SK-N-SH (cell line): ENCODE results near the gene ZNF550.

ENCODE experiments used
- CTCF ChIP-seq: fragments of 200-600 bp; sonication (generic); IDR thresholded peaks from 2 replicates; pipeline ENCODE4 v1.6.1; 2017; ENCODE audit warnings: antibody characterized with exemption, mild to moderate bottlenecking, moderate library complexity
- EP300 ChIP-seq, 2 experiments: IDR thresholded peaks; 2 replicates each; pipeline versions ENCODE4 v1.4.0 to v1.6.1; 2012; ENCODE audit warnings: borderline replicate concordance in 1 of 2, low read depth in 1 of 2, low read length in 1 of 2
- FOXJ3 ChIP-seq: sonication (generic); formaldehyde crosslinking; IDR thresholded peaks from 2 replicates; pipeline ENCODE4 v1.5.1; 2020; ENCODE audit warnings: mild to moderate bottlenecking, missing genetic modification reagents
- RCOR1 ChIP-seq: fragments of 150-350 bp; IDR thresholded peaks from 2 replicates; pipeline ENCODE4 v1.6.1; 2017; ENCODE audit warnings: antibody characterized with exemption, low read length
- REST ChIP-seq: IDR thresholded peaks from 2 replicates; pipeline ENCODE4 v1.6.1; 2012; ENCODE audit warnings: mild to moderate bottlenecking, low read depth, low read length, moderate library complexity
- YY1 ChIP-seq: IDR thresholded peaks from 2 replicates; pipeline ENCODE4 v1.4.0; 2012; ENCODE audit warnings: low read depth, mild to moderate bottlenecking

- TF ChIP-seq RCOR1 (no peak), REST (no peak), CTCF (no peak), FOXJ3 (no peak), EP300 (IDR thresholded peaks at IDR 0.05; ENCODE audit: borderline replicate concordance in 1 of 2, low read depth in 1 of 2, low read length in 1 of 2) (no peak), YY1 (no peak)
Observed at GRCh38 chr19:57563547-57563946, 3.9 kb upstream of the ZNF550 start.
